Ectodermal cell (in vitro differentiated cells): ENCODE measurements around the gene ABR.
"Not testable (repeated sequence)": the region's sequence is repeated elsewhere in the genome, so short reads cannot be mapped to it uniquely, and the experiment has no call there.

Experiments used
- H3K27ac ChIP-seq: 2 replicates; pipeline ENCODE4 v1.7.0; 2013; ENCODE audit warnings: mild to moderate bottlenecking, low read depth, low read length; ENCODE audit not compliant: insufficient read depth, poor library complexity, severe bottlenecking
- H3K27me3 ChIP-seq: 2 replicates; pipeline ENCODE4 v1.7.0; 2013; ENCODE audit warnings: mild to moderate bottlenecking, low read length; ENCODE audit not compliant: insufficient read depth, control insufficient read depth, poor library complexity, severe bottlenecking
- H3K36me3 ChIP-seq: one replicate; pipeline ENCODE4 v1.7.0; 2013; ENCODE audit warnings: low read length; ENCODE audit not compliant: control insufficient read depth, insufficient read depth
- H3K4me1 ChIP-seq: one replicate; pipeline ENCODE4 v1.7.0; 2013; ENCODE audit warnings: low read length; ENCODE audit not compliant: control insufficient read depth, insufficient read depth
- H3K4me3 ChIP-seq: 2 replicates; pipeline ENCODE4 v1.7.0; 2013; ENCODE audit warnings: low read depth, low read length, control low read depth; ENCODE audit not compliant: insufficient read depth
- H3K9me3 ChIP-seq: 2 replicates; pipeline ENCODE4 v1.7.0; 2013; ENCODE audit warnings: mild to moderate bottlenecking, low read length, moderate library complexity; ENCODE audit not compliant: control insufficient read depth
- WGBS, 2 experiments: methylation state at CpG; one replicate each; pipeline ENCODE4 v1.1.7; 2013; ENCODE audit warnings: missing lambda C conversion rate in 2 of 2; 5-methylcytosine and 5-hydroxymethylcytosine counted together

The ABR gene

DNA sequence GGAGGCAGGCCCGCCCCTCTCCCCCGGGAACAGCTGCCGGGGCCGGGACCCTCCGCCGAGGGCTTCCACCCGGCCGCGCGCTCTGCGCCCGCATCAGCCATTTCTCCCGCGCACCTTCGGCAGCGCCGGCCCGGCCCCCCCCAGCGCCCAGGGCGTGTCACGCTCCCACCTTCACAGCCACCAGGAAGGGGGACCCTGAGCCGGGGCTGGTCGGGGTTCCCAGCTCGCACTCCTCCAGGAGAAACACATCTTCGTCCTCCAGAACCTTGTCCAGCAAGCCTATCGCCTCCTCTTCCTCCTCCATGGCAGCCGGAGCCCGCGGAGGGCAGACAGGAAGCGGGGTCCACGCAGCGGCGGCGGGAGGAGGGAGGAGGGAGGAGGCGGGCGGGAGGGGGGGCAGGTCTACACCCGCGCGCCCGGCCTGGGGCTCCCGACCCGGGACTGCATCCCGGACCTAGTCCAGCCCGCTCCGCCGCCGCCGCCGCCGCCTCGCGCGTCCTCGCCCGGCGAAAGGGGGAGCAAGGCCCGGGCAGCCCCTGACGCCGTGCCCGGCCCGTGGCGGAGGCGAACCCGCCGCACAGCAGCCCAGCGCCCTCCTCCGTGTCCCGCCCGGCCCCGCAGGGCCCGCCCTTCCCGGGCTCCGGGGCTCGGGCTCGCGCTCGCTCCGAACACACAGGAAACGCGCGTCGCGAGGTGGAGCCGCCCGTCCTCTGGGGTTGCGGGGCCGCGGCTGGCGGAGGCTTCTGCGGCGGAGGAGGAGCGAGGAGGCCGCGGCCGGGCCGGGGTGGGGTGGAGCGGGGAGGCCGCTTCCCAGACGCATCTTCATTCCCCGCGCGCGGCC is 70.8 kb downstream of the ABR start:
- Histone ChIP-seq H3K4me1 (peaks cover 28% of the 10 kb centered on the region), H3K27ac (no peak overlapping the region), H3K27me3 (peaks cover 13% of the 10 kb centered on the region), H3K36me3 (no peaks in the 10 kb centered on the region), H3K4me3 (peak overlapping the region; percentile 59), H3K9me3 (no peaks in the 10 kb centered on the region)
- 0 to 1% methylated on average over 103 of the region's 103 CpGs for WGBS, 2 experiments

DNA sequence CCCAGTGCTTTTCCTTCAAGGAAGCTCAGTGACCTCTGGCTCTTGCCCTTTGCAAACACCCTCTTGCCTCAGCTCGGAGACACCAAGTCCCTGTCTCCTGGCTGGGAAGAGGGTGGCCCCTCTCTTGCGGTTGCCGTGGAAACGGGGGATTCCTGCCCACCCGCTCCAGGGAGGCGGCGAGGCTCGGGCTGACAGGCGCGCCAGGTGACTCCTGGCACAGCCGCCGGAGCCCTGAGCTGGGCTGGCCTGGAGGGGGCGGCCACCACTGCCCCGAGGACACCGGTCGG is 71.4 kb downstream of the ABR start:
- Histone ChIP-seq H3K4me3 (peak overlapping the region; percentile 59), H3K9me3 (no peaks in the 10 kb centered on the region), H3K4me1 (peaks cover 28% of the 10 kb centered on the region), H3K36me3 (no peaks in the 10 kb centered on the region), H3K27me3 (peaks cover 13% of the 10 kb centered on the region), H3K27ac (no peak overlapping the region)
- 1 to 3% methylated on average over 16 of the region's 16 CpGs for WGBS, 2 experiments

- H3K9me3 ChIP-seq = no peaks in the 10 kb centered on the region
- 72 to 73% methylated on average over 24 of the region's 24 CpGs for WGBS, 2 experiments
- peak overlapping the region; percentile 59 for H3K4me3 ChIP-seq
- no peak overlapping the region for H3K27ac ChIP-seq
- no peaks in the 10 kb centered on the region for H3K36me3 ChIP-seq
- H3K4me1 ChIP-seq = peaks cover 28% of the 10 kb centered on the region
- peaks cover 13% of the 10 kb centered on the region for H3K27me3 ChIP-seq
Measured at GRCh38 chr17:1107777-1108477, 71.9 kb downstream of the ABR start.

DNA sequence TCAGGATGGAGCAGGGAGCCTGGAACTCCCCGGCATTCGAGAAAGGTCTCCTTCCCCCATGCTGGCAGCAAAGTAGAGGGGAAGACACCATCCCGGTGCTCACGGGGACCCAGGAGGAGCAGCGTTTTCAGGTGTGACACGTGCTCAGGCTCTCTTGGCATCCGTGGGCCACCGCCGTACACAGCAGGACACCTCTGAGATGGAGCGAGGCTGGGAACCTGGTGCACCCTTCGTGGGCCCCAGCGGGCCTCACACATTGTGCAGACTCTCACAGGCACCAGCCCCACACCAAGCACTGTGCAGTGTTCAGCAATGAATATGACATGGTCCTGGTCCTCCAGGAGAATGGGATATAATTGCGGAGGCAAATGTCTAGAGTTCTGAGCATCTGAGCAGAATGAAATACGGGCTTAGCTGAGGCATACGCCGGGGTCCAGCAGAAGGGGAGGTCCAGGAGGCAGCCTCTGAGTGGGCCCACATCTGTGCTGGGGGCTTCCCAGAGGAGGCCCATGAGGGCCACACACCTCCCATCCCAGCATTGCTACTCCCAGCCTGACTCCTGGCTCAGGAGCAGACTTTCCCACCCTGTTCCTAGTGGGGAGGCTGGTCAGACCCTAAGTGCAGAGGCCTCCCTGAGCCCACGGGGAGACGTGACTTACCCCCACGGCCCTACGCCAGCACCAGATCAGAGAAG is 72.6 kb downstream of the ABR start:
- Histone ChIP-seq H3K27me3 (peaks cover 13% of the 10 kb centered on the region), H3K27ac (no peak overlapping the region), H3K4me1 (peaks cover 28% of the 10 kb centered on the region), H3K9me3 (no peaks in the 10 kb centered on the region), H3K36me3 (no peaks in the 10 kb centered on the region), H3K4me3 (no peak overlapping the region)
- 94% methylated on average over 20 of the region's 20 CpGs for WGBS, 2 experiments

DNA sequence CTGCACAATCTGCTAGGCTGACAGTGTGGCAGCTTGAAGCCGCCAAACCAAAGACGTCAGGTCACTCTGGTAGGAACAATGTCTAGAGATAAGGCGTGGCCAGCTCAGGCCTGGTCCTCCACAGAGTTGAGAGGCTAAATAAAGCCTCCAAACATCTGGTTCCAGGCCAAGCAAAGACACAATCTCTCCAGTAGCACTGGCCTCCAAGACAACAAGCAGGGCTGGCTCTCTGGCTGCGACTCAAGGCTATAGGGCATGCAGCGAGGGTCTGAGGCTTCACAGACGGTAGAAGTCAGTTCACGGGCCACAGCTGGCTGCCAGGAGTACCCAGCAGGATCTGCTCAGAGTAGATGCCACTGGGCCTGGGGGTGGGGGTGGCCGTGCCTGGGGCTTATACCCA is 75.6 kb downstream of the ABR start:
- Histone ChIP-seq H3K9me3 (no peaks in the 10 kb centered on the region), H3K27me3 (peaks cover 13% of the 10 kb centered on the region), H3K4me3 (no peak overlapping the region), H3K36me3 (no peaks in the 10 kb centered on the region), H3K27ac (no peak overlapping the region), H3K4me1 (peaks cover 11% of the 10 kb centered on the region)
- 92 to 94% methylated on average over 8 of the region's 8 CpGs for WGBS, 2 experiments

GRCh38 chr17:1100382-1100781 is 79.4 kb downstream of the ABR start:
- WGBS, 2 experiments = 91 to 93% methylated on average over 11 of the region's 11 CpGs
- Histone ChIP-seq H3K4me1 (peaks cover 3% of the 10 kb centered on the region), H3K4me3 (no peak overlapping the region), H3K9me3 (no peaks in the 10 kb centered on the region), H3K27ac (no peak overlapping the region), H3K36me3 (no peaks in the 10 kb centered on the region), H3K27me3 (no peaks in the 10 kb centered on the region)

DNA sequence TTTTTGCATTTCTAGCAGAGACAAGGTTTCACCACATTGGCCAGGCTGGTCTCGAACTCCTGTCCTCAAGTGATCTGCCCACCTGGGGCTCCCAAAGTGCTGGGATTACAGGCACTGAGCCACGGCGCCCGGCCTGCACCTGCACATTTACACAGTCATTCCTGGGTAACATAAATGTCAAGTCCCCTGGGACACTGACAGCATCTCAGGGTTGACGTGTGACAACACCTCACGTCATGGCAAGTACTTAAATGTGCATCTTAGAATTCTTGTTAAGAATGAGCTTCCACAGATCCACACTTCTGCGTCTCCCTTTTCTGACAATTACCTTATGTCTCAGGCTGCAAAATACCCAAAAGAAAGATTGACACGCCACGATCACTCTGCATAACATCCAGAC is 80.5 kb downstream of the ABR start:
- Histone ChIP-seq H3K27me3 (no peaks in the 10 kb centered on the region), H3K4me1 (peaks cover 2% of the 10 kb centered on the region), H3K27ac (no peak overlapping the region), H3K36me3 (no peaks in the 10 kb centered on the region), H3K4me3 (no peak overlapping the region), H3K9me3 (no peaks in the 10 kb centered on the region)
- 94 to 95% methylated on average over 9 of the region's 9 CpGs for WGBS, 2 experiments

GRCh38 chr17:1097972-1098744 is 81.6 kb downstream of the ABR start:
- not testable (repeated sequence) for H3K4me3 ChIP-seq, H3K27ac ChIP-seq, H3K36me3 ChIP-seq, H3K27me3 ChIP-seq, H3K9me3 ChIP-seq, H3K4me1 ChIP-seq
- WGBS, 2 experiments = 95 to 96% methylated on average over 19 of the region's 19 CpGs

- WGBS, 2 experiments = 88 to 89% methylated on average over 9 of the region's 9 CpGs
- Histone ChIP-seq H3K27ac (no peak overlapping the region), H3K36me3 (no peaks in the 10 kb centered on the region), H3K4me3 (no peak overlapping the region), H3K27me3 (no peaks in the 10 kb centered on the region), H3K9me3 (no peaks in the 10 kb centered on the region), H3K4me1 (no peaks in the 10 kb centered on the region)
Measured at GRCh38 chr17:1096215-1096614, 83.6 kb downstream of the ABR start.

- Histone ChIP-seq H3K27me3 (no peaks in the 10 kb centered on the region), H3K27ac (no peak overlapping the region), H3K36me3 (no peaks in the 10 kb centered on the region), H3K9me3 (no peaks in the 10 kb centered on the region), H3K4me1 (no peaks in the 10 kb centered on the region), H3K4me3 (no peak overlapping the region)
- WGBS, 2 experiments = 83 to 89% methylated on average over 8 of the region's 8 CpGs
Measured at GRCh38 chr17:1095853-1096173, 84.0 kb downstream of the ABR start.
